Astrocyte (in vitro differentiated cells and primary cell): Measurements from ENCODE around the gene PCARE. TPM values are rescaled to one million over a fixed set of nuclear protein-coding genes. Genes with fewer than 3 reads are reported as not detected.

ENCODE experiments used
- DNase-seq: peaks from one replicate; pipeline ENCODE4 v3.0.0-alpha.2; 2010; ENCODE audit warnings: low read depth
- FAIRE-seq: peaks from 2 replicates; lab custom pipeline; 2011; peaks lifted over from hg19 to GRCh38; lab: Jason Lieb, UNC
- H2AFZ ChIP-seq: 2 replicates; pipeline ENCODE4 v1.6.0; 2012; ENCODE audit warnings: low read depth, low read length, inconsistent platforms
- H3K27ac ChIP-seq: 2 replicates; pipeline ENCODE4 v1.5.1; 2011; ENCODE audit warnings: low read depth, low read length, inconsistent platforms
- H3K27me3 ChIP-seq: 2 replicates; pipeline ENCODE4 v1.6.0; 2011; ENCODE audit warnings: low read length, inconsistent platforms; ENCODE audit not compliant: insufficient read depth
- H3K36me3 ChIP-seq: 2 replicates; pipeline ENCODE4 v1.5.1; 2011; ENCODE audit warnings: low read length, inconsistent platforms; ENCODE audit not compliant: insufficient read depth
- H3K4me1 ChIP-seq: 2 replicates; pipeline ENCODE4 v1.5.1; 2011; ENCODE audit warnings: low read length, inconsistent platforms; ENCODE audit not compliant: insufficient read depth
- H3K4me2 ChIP-seq: 2 replicates; pipeline ENCODE4 v1.6.0; 2012; ENCODE audit warnings: low read length, inconsistent platforms
- H3K4me3 ChIP-seq: 2 replicates; pipeline ENCODE4 v1.5.1; 2011; ENCODE audit warnings: low read depth, mild to moderate bottlenecking, low read length, inconsistent platforms; ENCODE audit not compliant: insufficient read depth
- H3K79me2 ChIP-seq: 2 replicates; pipeline ENCODE4 v1.6.0; 2012; ENCODE audit warnings: mild to moderate bottlenecking, low read length, inconsistent platforms; ENCODE audit not compliant: insufficient read depth
- H3K9ac ChIP-seq: 2 replicates; pipeline ENCODE4 v1.6.0; 2012; ENCODE audit warnings: mild to moderate bottlenecking, low read length, inconsistent platforms
- H3K9me3 ChIP-seq: 2 replicates; pipeline ENCODE4 v1.5.1; 2012; ENCODE audit warnings: low read depth, mild to moderate bottlenecking, low read length, inconsistent platforms; ENCODE audit not compliant: insufficient read depth
- H4K20me1 ChIP-seq: 2 replicates; pipeline ENCODE4 v1.6.0; 2012; ENCODE audit warnings: low read length, inconsistent platforms; ENCODE audit not compliant: insufficient read depth
- H3K27ac Mint-ChIP-seq: one replicate; pipeline ENCODE4 v1.8.0; 2021; ENCODE audit warnings: mild to moderate bottlenecking, mixed read lengths; ENCODE audit not compliant: unreplicated experiment
- H3K27me3 Mint-ChIP-seq: one replicate; pipeline ENCODE4 v1.8.0; 2021; ENCODE audit warnings: low read depth, mixed read lengths; ENCODE audit not compliant: unreplicated experiment
- H3K36me3 Mint-ChIP-seq: one replicate; pipeline ENCODE4 v1.8.0; 2021; ENCODE audit warnings: low read depth, mixed read lengths; ENCODE audit not compliant: unreplicated experiment
- H3K4me1 Mint-ChIP-seq: one replicate; pipeline ENCODE4 v1.8.0; 2021; ENCODE audit warnings: low read depth, mixed read lengths; ENCODE audit not compliant: unreplicated experiment
- H3K4me3 Mint-ChIP-seq: one replicate; pipeline ENCODE4 v1.8.0; 2021; ENCODE audit warnings: mild to moderate bottlenecking, moderate library complexity, mixed read lengths; ENCODE audit not compliant: unreplicated experiment
- H3K9me3 Mint-ChIP-seq: one replicate; pipeline ENCODE4 v1.8.0; 2021; ENCODE audit warnings: mild to moderate bottlenecking, mixed read lengths; ENCODE audit not compliant: unreplicated experiment
- CTCF ChIP-seq: IDR thresholded peaks from 2 replicates; pipeline ENCODE4 v1.5.1; 2011; ENCODE audit warnings: low read depth, mild to moderate bottlenecking, inconsistent platforms, low read length, moderate library complexity; ENCODE audit not compliant: insufficient read depth
- EZH2 ChIP-seq: IDR thresholded peaks from 2 replicates; pipeline ENCODE4 v1.6.1; 2012; ENCODE audit warnings: mild to moderate bottlenecking, low read length, inconsistent platforms; ENCODE audit not compliant: insufficient read depth
- total RNA-seq: library from RNA; stranded (reverse); gene quantifications from 2 replicates; pipeline ENCODE4 v1.2.1, GENCODE V29; 2021

PCARE gene
- total RNA-seq, 1 donor from 2014 or later = not detected

- no peaks in the 10 kb centered on the region for H4K20me1 ChIP-seq
- TF ChIP-seq EZH2 = no peak
- no peak for TF ChIP-seq CTCF
- no peaks in the 10 kb centered on the region for H3K9me3 ChIP-seq
- H3K4me3 ChIP-seq = no peak overlapping the region
- Mint-ChIP-seq H3K4me3 (no peak overlapping the region), H3K4me1 (no peaks in the 10 kb centered on the region), H3K27ac (no peak overlapping the region), H3K27me3 (peaks cover 24% of the 10 kb centered on the region), H3K36me3 (no peaks in the 10 kb centered on the region), H3K9me3 (no peaks in the 10 kb centered on the region)
- H3K27ac ChIP-seq = no peak overlapping the region
- FAIRE-seq = no peak
- H3K9ac ChIP-seq = no peak overlapping the region
- H3K36me3 ChIP-seq = no peaks in the 10 kb centered on the region
- DNase-seq = no peak
- no peak overlapping the region for H3K4me2 ChIP-seq
- no peak overlapping the region for H2AFZ ChIP-seq
- peaks cover 3% of the 10 kb centered on the region for H3K27me3 ChIP-seq
- H3K79me2 ChIP-seq = no peaks in the 10 kb centered on the region
- H3K4me1 ChIP-seq = peaks cover 12% of the 10 kb centered on the region
These were observed 7.2 kb downstream of the PCARE start for GRCh38 chr2:29066997-29067605.

- no peaks in the 10 kb centered on the region for H3K36me3 ChIP-seq
- DNase-seq = peak; percentile 27
- Mint-ChIP-seq H3K36me3 (no peaks in the 10 kb centered on the region), H3K27ac (no peak overlapping the region), H3K9me3 (no peaks in the 10 kb centered on the region), H3K4me1 (no peaks in the 10 kb centered on the region), H3K27me3 (peaks cover 19% of the 10 kb centered on the region), H3K4me3 (no peak overlapping the region)
- FAIRE-seq = no peak
- H3K9me3 ChIP-seq = no peaks in the 10 kb centered on the region
- H3K9ac ChIP-seq = no peak overlapping the region
- H4K20me1 ChIP-seq = no peaks in the 10 kb centered on the region
- no peak overlapping the region for H2AFZ ChIP-seq
- peaks cover 12% of the 10 kb centered on the region for H3K4me1 ChIP-seq
- no peaks in the 10 kb centered on the region for H3K79me2 ChIP-seq
- no peak overlapping the region for H3K4me3 ChIP-seq
- no peak for TF ChIP-seq CTCF
- TF ChIP-seq EZH2 = no peak
- H3K4me2 ChIP-seq = no peak overlapping the region
- peaks cover 3% of the 10 kb centered on the region for H3K27me3 ChIP-seq
- no peak overlapping the region for H3K27ac ChIP-seq
These were observed 8.0 kb downstream of the PCARE start for GRCh38 chr2:29066271-29066860.
